ENCODE results near the gene ZNF746.

The ZNF746 gene

GRCh38 chr7:149479568-149479967 lies 18.0 kb downstream of the ZNF746 start:
- TF ChIP-seq EZH2 (IDR thresholded peaks at IDR 0.05) (no peak), POLR2AphosphoS5 (IDR thresholded peaks at IDR 0.05; ENCODE audit: borderline replicate concordance, low read depth, low read length) (no peak), FOXP2 (optimal IDR thresholded peaks at IDR 0.05; ENCODE audit: control extremely low read depth, extremely low read length, insufficient read depth) (no peak)
- no peak overlapping the region for H3K4me3 ChIP-seq
- H3K9ac ChIP-seq (ENCODE audit: insufficient read length): no peak overlapping the region
- H3K27ac ChIP-seq: no peak overlapping the region
- DNase-seq (ENCODE audit: low read depth, low spot score): no peak
- no peaks in the 10 kb centered on the region for H3K9me3 ChIP-seq (ENCODE audit: low read depth, low read length)
- peaks cover 36% of the 10 kb centered on the region for H3K36me3 ChIP-seq (ENCODE audit: insufficient read depth, low read length)

DNA sequence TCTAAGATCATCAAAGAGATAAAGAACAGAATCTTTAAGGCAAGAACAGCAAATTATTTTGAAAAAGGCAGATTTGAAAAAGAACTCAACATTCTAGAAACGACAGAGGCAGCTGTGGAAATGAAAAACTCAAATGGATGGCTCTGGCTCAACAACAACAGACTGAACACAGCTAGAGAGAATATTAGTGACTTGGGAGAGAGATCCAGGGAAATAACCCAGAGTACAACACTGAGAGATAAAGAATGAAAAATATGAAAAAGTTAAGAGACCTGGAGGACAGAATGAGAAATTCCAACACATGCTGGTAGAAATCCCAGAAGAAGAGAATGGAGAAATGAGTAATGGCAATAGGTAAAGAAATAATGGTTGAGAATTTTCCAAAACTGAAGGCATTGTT lies 18.9 kb downstream of the ZNF746 start:
- no peak overlapping the region for H3K4me3 ChIP-seq
- peaks cover 42% of the 10 kb centered on the region for H3K36me3 ChIP-seq (ENCODE audit: insufficient read depth, low read length)
- no peak for DNase-seq (ENCODE audit: low read depth, low spot score)
- no peaks in the 10 kb centered on the region for H3K9me3 ChIP-seq (ENCODE audit: low read depth, low read length)
- no peak for TF ChIP-seq EZH2 (IDR thresholded peaks at IDR 0.05)
- no peak for TF ChIP-seq POLR2AphosphoS5 (IDR thresholded peaks at IDR 0.05; ENCODE audit: borderline replicate concordance, low read depth, low read length)
- TF ChIP-seq FOXP2 (optimal IDR thresholded peaks at IDR 0.05; ENCODE audit: control extremely low read depth, extremely low read length, insufficient read depth): no peak
- no peak overlapping the region for H3K9ac ChIP-seq (ENCODE audit: insufficient read length)
- H3K27ac ChIP-seq: no peak overlapping the region

GRCh38 chr7:149477494-149478443 lies 19.8 kb downstream of the ZNF746 start:
- H3K9me3 ChIP-seq (ENCODE audit: low read depth, low read length): no peaks in the 10 kb centered on the region
- no peak for DNase-seq (ENCODE audit: low read depth, low spot score)
- no peak overlapping the region for H3K27ac ChIP-seq
- no peak overlapping the region for H3K9ac ChIP-seq (ENCODE audit: insufficient read length)
- no peak overlapping the region for H3K4me3 ChIP-seq
- no peak for TF ChIP-seq EZH2 (IDR thresholded peaks at IDR 0.05)
- TF ChIP-seq POLR2AphosphoS5 (IDR thresholded peaks at IDR 0.05; ENCODE audit: borderline replicate concordance, low read depth, low read length): no peak
- TF ChIP-seq FOXP2 (optimal IDR thresholded peaks at IDR 0.05; ENCODE audit: control extremely low read depth, extremely low read length, insufficient read depth): no peak
- H3K36me3 ChIP-seq (ENCODE audit: insufficient read depth, low read length): peaks cover 49% of the 10 kb centered on the region

GRCh38 chr7:149476791-149477190 lies 20.8 kb downstream of the ZNF746 start:
- TF ChIP-seq FOXP2 (optimal IDR thresholded peaks at IDR 0.05; ENCODE audit: control extremely low read depth, extremely low read length, insufficient read depth) (no peak), POLR2AphosphoS5 (IDR thresholded peaks at IDR 0.05; ENCODE audit: borderline replicate concordance, low read depth, low read length) (no peak), EZH2 (IDR thresholded peaks at IDR 0.05) (no peak)
- Histone ChIP-seq H3K9ac (ENCODE audit: insufficient read length) (no peak overlapping the region), H3K4me3 (no peak overlapping the region), H3K9me3 (ENCODE audit: low read depth, low read length) (no peaks in the 10 kb centered on the region), H3K27ac (no peak overlapping the region), H3K36me3 (ENCODE audit: insufficient read depth, low read length) (peaks cover 50% of the 10 kb centered on the region)
- no peak for DNase-seq (ENCODE audit: low read depth, low spot score)

GRCh38 chr7:149475121-149476045 lies 22.2 kb downstream of the ZNF746 start:
- Histone ChIP-seq H3K4me3 (no peak overlapping the region), H3K9me3 (ENCODE audit: low read depth, low read length) (no peaks in the 10 kb centered on the region), H3K9ac (ENCODE audit: insufficient read length) (no peak overlapping the region), H3K36me3 (ENCODE audit: insufficient read depth, low read length) (peaks cover 50% of the 10 kb centered on the region), H3K27ac (no peak overlapping the region)
- no peak for DNase-seq (ENCODE audit: low read depth, low spot score)
- TF ChIP-seq EZH2 (IDR thresholded peaks at IDR 0.05): no peak
- TF ChIP-seq FOXP2 (optimal IDR thresholded peaks at IDR 0.05; ENCODE audit: control extremely low read depth, extremely low read length, insufficient read depth): no peak
- TF ChIP-seq POLR2AphosphoS5 (IDR thresholded peaks at IDR 0.05; ENCODE audit: borderline replicate concordance, low read depth, low read length): no peak

GRCh38 chr7:149474309-149475120 lies 23.1 kb downstream of the ZNF746 start:
- H3K27ac ChIP-seq: no peak overlapping the region
- H3K9ac ChIP-seq (ENCODE audit: insufficient read length): no peak overlapping the region
- H3K9me3 ChIP-seq (ENCODE audit: low read depth, low read length): no peaks in the 10 kb centered on the region
- DNase-seq (ENCODE audit: low read depth, low spot score): no peak
- H3K4me3 ChIP-seq: no peak overlapping the region
- peaks cover 45% of the 10 kb centered on the region for H3K36me3 ChIP-seq (ENCODE audit: insufficient read depth, low read length)
- TF ChIP-seq FOXP2 (optimal IDR thresholded peaks at IDR 0.05; ENCODE audit: control extremely low read depth, extremely low read length, insufficient read depth): no peak
- TF ChIP-seq EZH2 (IDR thresholded peaks at IDR 0.05): no peak
- no peak for TF ChIP-seq POLR2AphosphoS5 (IDR thresholded peaks at IDR 0.05; ENCODE audit: borderline replicate concordance, low read depth, low read length)

DNA sequence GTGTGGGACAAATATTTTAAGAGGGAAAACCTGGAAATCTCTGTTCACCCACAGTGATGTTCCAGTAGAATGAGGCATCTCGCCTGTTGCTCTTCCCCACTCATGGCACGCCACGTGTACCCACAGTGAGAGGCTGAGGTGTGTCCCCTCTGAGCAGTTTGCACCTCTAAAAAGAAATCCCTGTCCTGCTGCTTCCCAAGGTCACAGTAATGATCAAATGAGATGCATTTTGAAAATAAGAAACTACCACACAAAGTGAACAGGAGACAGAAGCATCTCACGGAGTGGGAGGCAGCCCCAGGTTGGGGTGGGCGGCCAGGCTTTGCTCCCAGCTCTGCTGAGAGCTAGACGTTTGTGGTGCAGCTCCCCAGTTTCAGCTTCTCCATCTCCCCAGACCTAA lies 24.4 kb downstream of the ZNF746 start:
- DNase-seq (ENCODE audit: low read depth, low spot score): no peak
- H3K9ac ChIP-seq (ENCODE audit: insufficient read length): no peak overlapping the region
- H3K9me3 ChIP-seq (ENCODE audit: low read depth, low read length): no peaks in the 10 kb centered on the region
- no peak for TF ChIP-seq EZH2 (IDR thresholded peaks at IDR 0.05)
- no peak for TF ChIP-seq POLR2AphosphoS5 (IDR thresholded peaks at IDR 0.05; ENCODE audit: borderline replicate concordance, low read depth, low read length)
- TF ChIP-seq FOXP2 (optimal IDR thresholded peaks at IDR 0.05; ENCODE audit: control extremely low read depth, extremely low read length, insufficient read depth): no peak
- no peak overlapping the region for H3K4me3 ChIP-seq
- H3K27ac ChIP-seq: no peak overlapping the region
- peaks cover 35% of the 10 kb centered on the region; the same call in 1 of the 2 replicates for H3K36me3 ChIP-seq (ENCODE audit: insufficient read depth, low read length)
